HEK293 (cell line): ENCODE data around the gene WHRN.

ENCODE experiments used
- CTCF ChIA-PET: fragments of 350-600 bp; formaldehyde crosslinking; extraction: SDS; loops from one replicate; lab custom pipeline; 2021; ENCODE audit warnings: antibody characterized with exemption; lab: Yijun Ruan, JAX
- POLR2A ChIA-PET: fragments of 300-600 bp; formaldehyde crosslinking; extraction: SDS; loops from one replicate; lab custom pipeline; 2020; ENCODE audit warnings: antibody characterized with exemption, inconsistent platforms; lab: Yijun Ruan, JAX
- H3K27ac ChIP-seq: fragments of 200-500 bp; sonication (Bioruptor generic); 2 replicates; pipeline ENCODE4 v1.5.1; 2014; ENCODE audit warnings: low read depth, low read length, control low read depth, inconsistent platforms; ENCODE audit errors: extremely low read depth
- H3K36me3 ChIP-seq, 2 experiments: fragments of 200-500 bp in 1 of 2; sonication (Bioruptor generic) in 1 of 2; 1 replicate in 1 of 2; 2 replicates in 1 of 2; pipeline ENCODE4 v1.5.1; 2014 to 2017; ENCODE audit warnings: inconsistent platforms in 2 of 2, low read length in 2 of 2; ENCODE audit not compliant: control insufficient read depth in 2 of 2, insufficient read depth in 1 of 2
- H3K4me1 ChIP-seq: fragments of 200-500 bp; sonication (Bioruptor generic); 2 replicates; pipeline ENCODE4 v1.5.1; 2014; ENCODE audit warnings: mild to moderate bottlenecking, low read length, inconsistent platforms; ENCODE audit not compliant: control insufficient read depth, insufficient read depth
- H3K4me3 ChIP-seq: 2 replicates; pipeline ENCODE4 v1.5.1; 2011; ENCODE audit warnings: low read depth, mild to moderate bottlenecking, control low read depth, low read length, moderate library complexity
- H3K9me3 ChIP-seq: fragments of 200-500 bp; sonication (Bioruptor generic); 2 replicates; pipeline ENCODE4 v1.5.1; 2014; ENCODE audit warnings: low read depth, low read length, inconsistent platforms; ENCODE audit not compliant: control insufficient read depth, insufficient read depth
- GLIS1 ChIP-seq: fragments of 450-650 bp; formaldehyde crosslinking; IDR thresholded peaks from 2 replicates; pipeline ENCODE4 v1.5.1; 2016; ENCODE audit warnings: missing biosample characterization, missing genetic modification characterization
- GLIS2 ChIP-seq: fragments of 450-650 bp; formaldehyde crosslinking; IDR thresholded peaks from 2 replicates; pipeline ENCODE4 v1.5.1; 2016; ENCODE audit warnings: missing biosample characterization, missing genetic modification characterization
- PRDM1 ChIP-seq: fragments of 450-650 bp; formaldehyde crosslinking; IDR thresholded peaks from 2 replicates; pipeline ENCODE4; 2016; ENCODE audit warnings: missing biosample characterization, missing genetic modification characterization
- REST ChIP-seq: fragments of 450-650 bp; formaldehyde crosslinking; IDR thresholded peaks from 2 replicates; pipeline ENCODE4 v1.5.1; 2016; ENCODE audit warnings: missing biosample characterization, missing genetic modification characterization
- SALL2 ChIP-seq: fragments of 450-650 bp; formaldehyde crosslinking; IDR thresholded peaks from 2 replicates; pipeline ENCODE4 v1.5.0; 2017; ENCODE audit warnings: missing biosample characterization, mild to moderate bottlenecking, missing genetic modification characterization, borderline replicate concordance
- SP2 ChIP-seq: fragments of 450-650 bp; formaldehyde crosslinking; IDR thresholded peaks from 2 replicates; pipeline ENCODE4 v1.5.1; 2016; ENCODE audit warnings: missing biosample characterization, missing genetic modification characterization
- SP3 ChIP-seq: fragments of 450-650 bp; formaldehyde crosslinking; IDR thresholded peaks from 2 replicates; pipeline ENCODE4 v1.5.1; 2016; ENCODE audit warnings: missing biosample characterization, missing genetic modification characterization
- ZNF133 ChIP-seq: fragments of 450-650 bp; formaldehyde crosslinking; IDR thresholded peaks from 2 replicates; pipeline ENCODE4 v1.5.1; 2016; ENCODE audit warnings: missing biosample characterization, missing genetic modification characterization
- ZNF146 ChIP-seq: fragments of 450-650 bp; formaldehyde crosslinking; IDR thresholded peaks from 2 replicates; pipeline ENCODE4 v1.5.1; 2016; ENCODE audit warnings: missing biosample characterization, missing genetic modification characterization
- ZNF223 ChIP-seq: fragments of 450-650 bp; formaldehyde crosslinking; IDR thresholded peaks from 2 replicates; pipeline ENCODE4 v1.5.1; 2016; ENCODE audit warnings: missing biosample characterization, missing genetic modification characterization
- ZNF248 ChIP-seq: fragments of 450-650 bp; formaldehyde crosslinking; IDR thresholded peaks from 2 replicates; pipeline ENCODE4 v1.5.1; 2017; ENCODE audit warnings: missing biosample characterization, missing genetic modification characterization
- ZNF416 ChIP-seq: fragments of 450-650 bp; formaldehyde crosslinking; IDR thresholded peaks from 2 replicates; pipeline ENCODE4 v1.5.1; 2016; ENCODE audit warnings: missing biosample characterization, missing genetic modification characterization
- ZNF48 ChIP-seq: fragments of 450-650 bp; formaldehyde crosslinking; IDR thresholded peaks from 2 replicates; pipeline ENCODE4 v1.5.1; 2016; ENCODE audit warnings: missing biosample characterization, missing genetic modification characterization
- ZNF548 ChIP-seq: fragments of 450-650 bp; formaldehyde crosslinking; IDR thresholded peaks from 2 replicates; pipeline ENCODE4 v1.5.1; 2016; ENCODE audit warnings: missing biosample characterization, missing genetic modification characterization
- ZNF571 ChIP-seq: fragments of 450-650 bp; formaldehyde crosslinking; IDR thresholded peaks from 2 replicates; pipeline ENCODE4 v1.5.0; 2017; ENCODE audit warnings: missing biosample characterization, missing genetic modification characterization
- ZNF585B ChIP-seq: fragments of 450-650 bp; formaldehyde crosslinking; IDR thresholded peaks from 2 replicates; pipeline ENCODE4 v1.5.1; 2016; ENCODE audit warnings: missing biosample characterization, missing genetic modification characterization
- ZNF626 ChIP-seq: fragments of 450-650 bp; sonication (Bioruptor Pico); formaldehyde crosslinking; IDR thresholded peaks from 2 replicates; pipeline ENCODE4 v1.5.1; 2018; ENCODE audit warnings: missing biosample characterization, missing genetic modification characterization, inconsistent platforms
- ZNF660 ChIP-seq: fragments of 450-650 bp; IDR thresholded peaks from 2 replicates; pipeline ENCODE4 v1.5.1; 2018; ENCODE audit warnings: missing biosample characterization, mild to moderate bottlenecking, missing genetic modification characterization
- ZNF707 ChIP-seq: fragments of 450-650 bp; formaldehyde crosslinking; IDR thresholded peaks from 2 replicates; pipeline ENCODE4 v1.5.1; 2016; ENCODE audit warnings: missing biosample characterization, missing genetic modification characterization
- ZNF747 ChIP-seq: fragments of 450-650 bp; formaldehyde crosslinking; IDR thresholded peaks from 2 replicates; pipeline ENCODE4 v1.5.1; 2016; ENCODE audit warnings: missing biosample characterization, missing genetic modification characterization
- ZNF837 ChIP-seq: fragments of 450-650 bp; formaldehyde crosslinking; IDR thresholded peaks from 2 replicates; pipeline ENCODE4 v1.5.1; 2016; ENCODE audit warnings: missing biosample characterization, missing genetic modification characterization
- ZSCAN30 ChIP-seq: fragments of 450-650 bp; IDR thresholded peaks from 2 replicates; pipeline ENCODE4 v1.5.1; 2018; ENCODE audit warnings: missing biosample characterization, mild to moderate bottlenecking, missing genetic modification characterization, moderate library complexity
- TF ChIP-seq, protein P1 (sequence below): fragments of 450-650 bp; formaldehyde crosslinking; IDR thresholded peaks from 2 replicates; pipeline ENCODE4 v1.5.1; 2016; ENCODE audit warnings: missing biosample characterization, missing genetic modification characterization, low read depth

Gene WHRN

GRCh38 chr9:114482593-114482992, 22.7 kb downstream of the WHRN start (continued):
- TF ChIP-seq ZNF747 (tag by site-specific recombination) (no peak), ZNF837 (tag by site-specific recombination) (no peak), SP3 (tag by site-specific recombination) (no peak), ZNF248 (tag by site-specific recombination) (no peak), ZNF416 (no peak), ZNF48 (tag by site-specific recombination) (no peak), ZNF571 (tag by site-specific recombination) (no peak), ZNF223 (tag by site-specific recombination) (no peak), GLIS1 (tag by site-specific recombination) (no peak)

- H3K4me3 ChIP-seq, result no peak overlapping the region
Measured at GRCh38 chr9:114481789-114482188, 23.5 kb downstream of the WHRN start.

GRCh38 chr9:114480746-114481435, 24.4 kb downstream of the WHRN start:
- CTCF ChIA-PET, result no interaction called here
- TF ChIP-seq ZNF133, result no peak
- TF ChIP-seq GLIS2, result no peak
- TF ChIP-seq ZNF626 (tag by site-specific recombination), result no peak
- TF ChIP-seq ZNF548 (tag by site-specific recombination), result no peak
- no peak for TF ChIP-seq PRDM1 (tag by site-specific recombination)
- TF ChIP-seq ZNF707 (tag by site-specific recombination), result no peak
- no peak for TF ChIP-seq SP2 (tag by site-specific recombination)
- POLR2A ChIA-PET, result no interaction called here

More at GRCh38 chr9:114481789-114482188, 23.5 kb downstream of the WHRN start:
- TF ChIP-seq REST (tag by site-specific recombination), result no peak
- TF ChIP-seq, protein P1, sequence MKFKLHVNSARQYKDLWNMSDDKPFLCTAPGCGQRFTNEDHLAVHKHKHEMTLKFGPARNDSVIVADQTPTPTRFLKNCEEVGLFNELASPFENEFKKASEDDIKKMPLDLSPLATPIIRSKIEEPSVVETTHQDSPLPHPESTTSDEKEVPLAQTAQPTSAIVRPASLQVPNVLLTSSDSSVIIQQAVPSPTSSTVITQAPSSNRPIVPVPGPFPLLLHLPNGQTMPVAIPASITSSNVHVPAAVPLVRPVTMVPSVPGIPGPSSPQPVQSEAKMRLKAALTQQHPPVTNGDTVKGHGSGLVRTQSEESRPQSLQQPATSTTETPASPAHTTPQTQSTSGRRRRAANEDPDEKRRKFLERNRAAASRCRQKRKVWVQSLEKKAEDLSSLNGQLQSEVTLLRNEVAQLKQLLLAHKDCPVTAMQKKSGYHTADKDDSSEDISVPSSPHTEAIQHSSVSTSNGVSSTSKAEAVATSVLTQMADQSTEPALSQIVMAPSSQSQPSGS (tag by site-specific recombination), result no peak
- TF ChIP-seq GLIS2, result no peak
- no peak for TF ChIP-seq ZNF660 (tag by site-specific recombination)
- no peak for TF ChIP-seq SALL2 (tag by site-specific recombination)
- no peak for TF ChIP-seq ZNF585B (tag by site-specific recombination)
- no peak for TF ChIP-seq ZSCAN30 (tag by site-specific recombination)
- no peak for TF ChIP-seq ZNF146 (tag by site-specific recombination)
- H3K36me3 ChIP-seq, result peaks cover 0 to 10% of the 10 kb centered on the region in 2 experiments; a peak in 1 of 3 replicates
- H3K9me3 ChIP-seq, result no peaks in the 10 kb centered on the region
- no peak overlapping the region for H3K27ac ChIP-seq
- CTCF ChIA-PET, result interaction anchor here (0.6 kb wide), 1 partner anchor 171 kb away, joined by 4 read pairs; no protein-coding TSS in a partner anchor
- POLR2A ChIA-PET, result no interaction called here
- no peaks in the 10 kb centered on the region for H3K4me1 ChIP-seq

More at GRCh38 chr9:114480746-114481435, 24.4 kb downstream of the WHRN start:
- Histone ChIP-seq H3K9me3 (no peaks in the 10 kb centered on the region), H3K4me3 (no peak overlapping the region), H3K4me1 (no peaks in the 10 kb centered on the region), H3K36me3 (peaks cover 0 to 14% of the 10 kb centered on the region in 2 experiments; a peak in 1 of 3 replicates), H3K27ac (no peak overlapping the region)
